Adipocyte (in vitro differentiated cells): ENCODE data around the gene DNAH10.

Experiments
- DNase-seq: peaks from one replicate; pipeline ENCODE4 v3.0.0-alpha.2; 2015; ENCODE audit warnings: low read depth
- H3K27me3 ChIP-seq: replicated peaks from 2 replicates; pipeline ENCODE4 v1.7.0; 2013; ENCODE audit warnings: mild to moderate bottlenecking, low read length, moderate library complexity; ENCODE audit not compliant: control insufficient read depth, insufficient read depth
- H3K36me3 ChIP-seq: 2 replicates; pipeline ENCODE4 v1.7.0; 2013; ENCODE audit warnings: low read length, mild to moderate bottlenecking, moderate library complexity; ENCODE audit not compliant: control insufficient read depth, insufficient read depth, severe bottlenecking
- H3K4me1 ChIP-seq: 2 replicates; pipeline ENCODE4 v1.7.0; 2013; ENCODE audit warnings: mild to moderate bottlenecking, low read length, moderate library complexity; ENCODE audit not compliant: control insufficient read depth, insufficient read depth
- H3K4me3 ChIP-seq: 2 replicates; pipeline ENCODE4 v1.7.0; 2013; ENCODE audit warnings: mild to moderate bottlenecking, low read length, moderate library complexity
- H3K9ac ChIP-seq: 2 replicates; pipeline ENCODE4 v1.7.0; 2013; ENCODE audit warnings: mild to moderate bottlenecking, low read length, moderate library complexity
- H3K9me3 ChIP-seq: 2 replicates; pipeline ENCODE4 v1.7.0; 2013; ENCODE audit warnings: mild to moderate bottlenecking, low read length, moderate library complexity; ENCODE audit not compliant: control insufficient read depth

The DNAH10 gene

GRCh38 chr12:123748161-123748560, 13.9 kb upstream of the DNAH10 start:
- no peaks in the 10 kb centered on the region for H3K9me3 ChIP-seq
- no peak overlapping the region for H3K9ac ChIP-seq
- H3K27me3 ChIP-seq: no peaks in the 10 kb centered on the region
- H3K4me3 ChIP-seq: no peak overlapping the region
- DNase-seq: no peak
- H3K4me1 ChIP-seq: no peaks in the 10 kb centered on the region
- H3K36me3 ChIP-seq: peaks cover 70% of the 10 kb centered on the region

GRCh38 chr12:123748661-123749060, 13.4 kb upstream of the DNAH10 start:
- Histone ChIP-seq H3K4me3 (no peak overlapping the region), H3K9ac (no peak overlapping the region), H3K4me1 (no peaks in the 10 kb centered on the region), H3K27me3 (no peaks in the 10 kb centered on the region), H3K9me3 (no peaks in the 10 kb centered on the region), H3K36me3 (peaks cover 71% of the 10 kb centered on the region)
- no peak for DNase-seq

- no peak for DNase-seq
- H3K4me3 ChIP-seq: no peak overlapping the region
- no peaks in the 10 kb centered on the region for H3K4me1 ChIP-seq
- no peaks in the 10 kb centered on the region for H3K27me3 ChIP-seq
- H3K36me3 ChIP-seq: peaks cover 70% of the 10 kb centered on the region
- no peak overlapping the region for H3K9ac ChIP-seq
- no peaks in the 10 kb centered on the region for H3K9me3 ChIP-seq
These were observed 12.7 kb upstream of the DNAH10 start for GRCh38 chr12:123749355-123749754.

GRCh38 chr12:123750159-123750656, 11.9 kb upstream of the DNAH10 start:
- Histone ChIP-seq H3K27me3 (no peaks in the 10 kb centered on the region), H3K9me3 (no peaks in the 10 kb centered on the region), H3K36me3 (peaks cover 69% of the 10 kb centered on the region), H3K4me1 (no peaks in the 10 kb centered on the region), H3K9ac (no peak overlapping the region), H3K4me3 (no peak overlapping the region)
- DNase-seq: no peak

- Histone ChIP-seq H3K9me3 (no peaks in the 10 kb centered on the region), H3K4me1 (peaks cover 2% of the 10 kb centered on the region), H3K36me3 (peaks cover 65% of the 10 kb centered on the region), H3K27me3 (no peaks in the 10 kb centered on the region), H3K4me3 (no peak overlapping the region), H3K9ac (no peak overlapping the region)
- no peak for DNase-seq
These were observed 10.1 kb upstream of the DNAH10 start for GRCh38 chr12:123752046-123752445.

- no peak overlapping the region for H3K9ac ChIP-seq
- H3K9me3 ChIP-seq: no peaks in the 10 kb centered on the region
- H3K36me3 ChIP-seq: peaks cover 46% of the 10 kb centered on the region
- no peak for DNase-seq
- H3K27me3 ChIP-seq: no peaks in the 10 kb centered on the region
- peaks cover 13% of the 10 kb centered on the region for H3K4me1 ChIP-seq
- H3K4me3 ChIP-seq: no peak overlapping the region
These were observed 7.9 kb upstream of the DNAH10 start for GRCh38 chr12:123754041-123754772.

- H3K27me3 ChIP-seq: peaks cover 3% of the 10 kb centered on the region
- peaks cover 13% of the 10 kb centered on the region for H3K4me1 ChIP-seq
These were observed 4.5 kb upstream of the DNAH10 start for GRCh38 chr12:123757561-123757960.

GRCh38 chr12:123760267-123760938, 1.7 kb upstream of the DNAH10 start:
- Histone ChIP-seq H3K27me3 (peaks cover 11% of the 10 kb centered on the region), H3K36me3 (peaks cover 5% of the 10 kb centered on the region), H3K9ac (no peak overlapping the region), H3K4me3 (no peak overlapping the region), H3K4me1 (peaks cover 13% of the 10 kb centered on the region), H3K9me3 (no peaks in the 10 kb centered on the region)
- no peak for DNase-seq

More at GRCh38 chr12:123757561-123757960, 4.5 kb upstream of the DNAH10 start:
- Histone ChIP-seq H3K9ac (peak overlapping the region; percentile 46), H3K4me3 (peak overlapping the region; percentile 42), H3K36me3 (peaks cover 24% of the 10 kb centered on the region), H3K9me3 (no peaks in the 10 kb centered on the region)
- DNase-seq: peak; percentile 88

GRCh38 chr12:123762715-123763052, 583 bp downstream of the DNAH10 start:
- H3K27me3 ChIP-seq: peaks cover 11% of the 10 kb centered on the region

GRCh38 chr12:123763093-123763492, 992 bp downstream of the DNAH10 start:
- Histone ChIP-seq H3K36me3 (peaks cover 5% of the 10 kb centered on the region), H3K27me3 (peaks cover 11% of the 10 kb centered on the region), H3K9me3 (no peaks in the 10 kb centered on the region), H3K4me1 (peaks cover 2% of the 10 kb centered on the region), H3K9ac (no peak overlapping the region), H3K4me3 (no peak overlapping the region)
- no peak for DNase-seq

More at GRCh38 chr12:123762715-123763052, 583 bp downstream of the DNAH10 start:
- H3K9me3 ChIP-seq: no peaks in the 10 kb centered on the region
- H3K9ac ChIP-seq: peak overlapping the region; percentile 5
- peaks cover 6% of the 10 kb centered on the region for H3K4me1 ChIP-seq
- peaks cover 5% of the 10 kb centered on the region for H3K36me3 ChIP-seq
- no peak for DNase-seq
- peak overlapping the region; percentile 74 for H3K4me3 ChIP-seq

GRCh38 chr12:123764109-123764508, 2.0 kb downstream of the DNAH10 start:
- no peak for DNase-seq
- no peak overlapping the region for H3K9ac ChIP-seq
- H3K9me3 ChIP-seq: no peaks in the 10 kb centered on the region
- peaks cover 5% of the 10 kb centered on the region for H3K36me3 ChIP-seq
- H3K4me1 ChIP-seq: no peaks in the 10 kb centered on the region
- peaks cover 11% of the 10 kb centered on the region for H3K27me3 ChIP-seq
- H3K4me3 ChIP-seq: no peak overlapping the region
